Endothelial cell of umbilical vein (primary cell): ENCODE data around the gene TDRD7. TPM values are rescaled to one million over a fixed set of nuclear protein-coding genes. Genes with fewer than 3 reads are reported as not detected.

Experiments used
- BruUV-seq: library from RNA; stranded (reverse); fragments of 400-500 nt; replicated peaks from 2 replicates; lab custom pipeline; 2021; lab: Mats Ljungman, UMichigan
- CTCF ChIA-PET: fragments of 300-600, 350-600 bp; sonication (Branson Sonifier 250); formaldehyde crosslinking; loops from one replicate; lab custom pipeline; 2021; ENCODE audit warnings: antibody characterized with exemption, inconsistent platforms; lab: Charles Lee
- POLR2A ChIA-PET: fragments of 300-600, 350-600 bp; sonication (Branson Sonifier 250); formaldehyde crosslinking; loops from one replicate; lab custom pipeline; 2021; ENCODE audit warnings: antibody characterized with exemption, inconsistent platforms; lab: Charles Lee
- DNase-seq: peaks from one replicate; pipeline ENCODE4 v3.0.0-alpha.2; 2011; ENCODE audit warnings: low read depth, low spot score
- FAIRE-seq: peaks from 2 replicates; lab custom pipeline; 2011; peaks lifted over from hg19 to GRCh38; lab: Jason Lieb, UNC
- H2AFZ ChIP-seq: 2 replicates; pipeline ENCODE4 v1.6.0; 2012; ENCODE audit warnings: low read depth, low read length, control low read depth, inconsistent platforms
- H3K27ac ChIP-seq: 2 replicates; pipeline ENCODE4 v1.5.1; 2011; ENCODE audit warnings: low read depth, mild to moderate bottlenecking, control low read depth, low read length, moderate library complexity; ENCODE audit not compliant: insufficient read depth
- H3K27me3 ChIP-seq, 2 experiments: 2 replicates each; pipeline versions ENCODE4 v1.6.0 to v1.6.1; 2011; ENCODE audit warnings: low read length in 2 of 2, mixed read lengths in 1 of 2; ENCODE audit not compliant: control insufficient read depth in 2 of 2, insufficient read depth in 2 of 2
- H3K36me3 ChIP-seq, 2 experiments: 2 replicates in 1 of 2; 3 replicates in 1 of 2; pipeline ENCODE4 v1.5.1; 2011; ENCODE audit warnings: low read length in 2 of 2, mild to moderate bottlenecking in 1 of 2, moderate library complexity in 1 of 2; ENCODE audit not compliant: control insufficient read depth in 2 of 2, insufficient read depth in 2 of 2; ENCODE audit errors: extremely low read depth in 1 of 2
- H3K4me1 ChIP-seq: 3 replicates; pipeline ENCODE4 v1.5.1; 2011; ENCODE audit warnings: mild to moderate bottlenecking, low read length; ENCODE audit not compliant: control insufficient read depth, insufficient read depth; ENCODE audit errors: extremely low read depth
- H3K4me2 ChIP-seq: 2 replicates; pipeline ENCODE4 v1.6.1; 2011; ENCODE audit warnings: low read length, control low read depth, mixed read lengths; ENCODE audit not compliant: insufficient read depth
- H3K4me3 ChIP-seq, 3 experiments: fragments of 200-600 bp in 1 of 3; sonication (generic), shearing (Covaris generic) in 1 of 3; replicated peaks in 1 of 3; 2 replicates each; pipeline ENCODE4 v1.5.1; 2011 to 2016; ENCODE audit warnings: control low read depth in 3 of 3, low read length in 3 of 3, mild to moderate bottlenecking in 2 of 3, inconsistent platforms in 1 of 3, low read depth in 1 of 3, moderate library complexity in 1 of 3; ENCODE audit not compliant: insufficient read depth in 1 of 3
- H3K79me2 ChIP-seq: 2 replicates; pipeline ENCODE4 v1.6.0; 2012; ENCODE audit warnings: low read length, inconsistent platforms; ENCODE audit not compliant: control insufficient read depth, insufficient read depth
- H3K9ac ChIP-seq: replicated peaks from 2 replicates; pipeline ENCODE3; 2011; ENCODE audit warnings: low read length, control low read depth; ENCODE audit not compliant: insufficient read depth; ENCODE audit errors: extremely low read depth
- H3K9me1 ChIP-seq: replicated peaks from 3 replicates; pipeline ENCODE4 v1.6.0; 2011; ENCODE audit warnings: mild to moderate bottlenecking, low read length; ENCODE audit not compliant: control insufficient read depth, insufficient read depth; ENCODE audit errors: extremely low read depth
- H3K9me3 ChIP-seq: replicated peaks from 2 replicates; pipeline ENCODE4 v1.5.1; 2012; ENCODE audit warnings: low read length, inconsistent platforms; ENCODE audit not compliant: control insufficient read depth, insufficient read depth
- H4K20me1 ChIP-seq: replicated peaks from 2 replicates; pipeline ENCODE3; 2011; ENCODE audit warnings: mild to moderate bottlenecking, low read length; ENCODE audit not compliant: control insufficient read depth, insufficient read depth; ENCODE audit errors: extremely low read depth
- CTCF ChIP-seq, 2 donors: IDR thresholded peaks; 1 replicate in 1 of 2; 2 replicates in 1 of 2; pipeline ENCODE4 v1.5.1; 2011; ENCODE audit warnings: low read length in 2 of 2, mild to moderate bottlenecking in 2 of 2, moderate library complexity in 2 of 2, control low read depth in 1 of 2, inconsistent platforms in 1 of 2, low read depth in 1 of 2; ENCODE audit not compliant: insufficient read depth in 1 of 2; ENCODE audit errors: extremely low read depth in 1 of 2
- EZH2 ChIP-seq: IDR thresholded peaks from 2 replicates; pipeline ENCODE4 v1.6.1; 2012; ENCODE audit warnings: borderline replicate concordance, low read depth, mild to moderate bottlenecking, moderate library complexity, low read length, inconsistent platforms; ENCODE audit not compliant: severe bottlenecking
- FOS ChIP-seq: IDR thresholded peaks from 2 replicates; pipeline ENCODE4 v1.6.1; 2011; ENCODE audit warnings: mild to moderate bottlenecking, low read length, moderate library complexity, borderline replicate concordance; ENCODE audit not compliant: insufficient read depth
- GATA2 ChIP-seq: IDR thresholded peaks from 2 replicates; pipeline ENCODE4 v1.7.0; 2011; ENCODE audit warnings: low read depth, mild to moderate bottlenecking, moderate library complexity, mixed read lengths, low read length; ENCODE audit not compliant: insufficient read length, insufficient read depth
- JUN ChIP-seq: IDR thresholded peaks from 2 replicates; pipeline ENCODE4 v1.6.1; 2011; ENCODE audit warnings: borderline replicate concordance, low read depth; ENCODE audit not compliant: insufficient read length, insufficient read depth
- MAX ChIP-seq: IDR thresholded peaks from 2 replicates; pipeline ENCODE4 v1.6.1; 2011; ENCODE audit not compliant: insufficient read depth, insufficient read length
- MYC ChIP-seq: IDR thresholded peaks from one replicate; pipeline ENCODE4 v1.6.1; 2011; ENCODE audit warnings: mild to moderate bottlenecking, low read depth, low read length
- POLR2A ChIP-seq: IDR thresholded peaks from 2 replicates; pipeline ENCODE4 v1.6.1; 2012; ENCODE audit warnings: low read depth, mild to moderate bottlenecking, control low read depth, low read length
- POLR2AphosphoS5 ChIP-seq: IDR thresholded peaks from 2 replicates; pipeline ENCODE4 v1.6.1; 2012; ENCODE audit warnings: low read depth, mild to moderate bottlenecking, control low read depth, low read length, moderate library complexity; ENCODE audit not compliant: insufficient read depth
- dilution Hi-C: fragments of 300-500 bp; cut with MboI; formaldehyde crosslinking; loops from one replicate; pipeline ENCODE4 v1.15.0; 2019; ENCODE audit warnings: low sequenced_read_pairs; ENCODE audit not compliant: extremely low pct_ligation_motif_present
- intact Hi-C: fragments of 100-400 bp; cut with micrococcal nuclease; formaldehyde crosslinking; loops from one replicate; pipeline ENCODE4 v1.10.0; 2022
- polyA plus RNA-seq, 4 experiments: library from polyadenylated mRNA; depleted of rRNA in 3 of 4; stranded (reverse) in 3 of 4; unstranded in 1 of 4; fragments of >200 nt; gene quantifications; 2 replicates each; pipeline versions ENCODE4 v1.2.1 to v1.2.3, GENCODE V29; 2011 to 2012; ENCODE audit warnings: missing spikeins in 1 of 4
- total RNA-seq: library from RNA; stranded (reverse); gene quantifications from 2 replicates; pipeline ENCODE4 v1.2.3, GENCODE V29; 2021

Gene TDRD7
- total and polyA plus RNA-seq, 2 donors (not counting 3 experiments of a cell fraction or from before 2014, with no cell fraction given), result 4.9 to 11.5 TPM

GRCh38 chr9:97479496-97480159 is 67.7 kb downstream of the TDRD7 start:
- CTCF ChIA-PET, result interaction anchor here (1.2 to 3.6 kb wide), 4 partner anchors 10 to 136 kb away, joined by 4 to 26 read pairs (median 17); no protein-coding TSS in a partner anchor

More at GRCh38 chr9:97479496-97480159, 67.7 kb downstream of the TDRD7 start:
- Histone ChIP-seq H3K4me3 (no peak overlapping the region), H3K4me2 (no peak overlapping the region), H4K20me1 (no peaks in the 10 kb centered on the region), H3K27ac (no peak overlapping the region), H3K4me1 (no peaks in the 10 kb centered on the region), H3K27me3 (no peaks in the 10 kb centered on the region), H2AFZ (no peak overlapping the region), H3K79me2 (no peaks in the 10 kb centered on the region), H3K9me3 (no peaks in the 10 kb centered on the region), H3K9ac (no peak overlapping the region), H3K9me1 (no peaks in the 10 kb centered on the region), H3K36me3 (no peaks in the 10 kb centered on the region)
- BruUV-seq, result no TSS peak
- intact Hi-C loops (no loop called here), dilution Hi-C loops (no loop called here)
- TF ChIP-seq MYC, result no peak
- no peak for TF ChIP-seq MAX
- no peak for TF ChIP-seq POLR2AphosphoS5
- TF ChIP-seq CTCF (IDR thresholded peaks at IDR 0.05; ENCODE audit: extremely low read depth in 1 of 2, insufficient read depth in 1 of 2, low read depth in 1 of 2, low read length in 2 of 2), result no peak
- TF ChIP-seq EZH2, result no peak
- no peak for TF ChIP-seq POLR2A
- TF ChIP-seq JUN, result no peak
- no peak for TF ChIP-seq FOS
- no peak for TF ChIP-seq GATA2
- no peak for FAIRE-seq
- no peak for DNase-seq
- POLR2A ChIA-PET, result interaction anchor here (0.5 kb wide), 1 partner anchor 78 kb away, joined by 4 read pairs; no protein-coding TSS in a partner anchor
